ENCODE measurements around the gene ISYNA1.

DNA sequence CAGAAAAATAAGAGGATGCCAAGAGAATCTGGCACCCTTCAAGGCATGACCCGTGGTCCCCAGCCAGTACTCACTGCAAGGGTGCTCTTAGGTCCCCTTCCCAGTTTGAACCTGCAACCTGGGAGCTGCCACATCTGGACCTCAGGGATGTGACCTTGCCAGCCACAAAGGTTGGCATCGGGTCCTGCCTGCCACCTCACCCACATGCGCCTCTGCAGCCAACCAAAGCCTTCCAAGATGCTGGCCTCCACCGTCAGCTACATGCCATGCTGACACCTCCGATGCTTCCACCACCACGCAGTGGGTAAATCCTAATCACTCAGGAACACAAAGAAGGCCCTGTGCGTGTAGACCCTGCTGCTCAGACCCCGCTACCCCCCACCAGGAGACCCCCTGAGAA lies 48.8 kb upstream of the ISYNA1 start:
- TF ChIP-seq, protein P1, sequence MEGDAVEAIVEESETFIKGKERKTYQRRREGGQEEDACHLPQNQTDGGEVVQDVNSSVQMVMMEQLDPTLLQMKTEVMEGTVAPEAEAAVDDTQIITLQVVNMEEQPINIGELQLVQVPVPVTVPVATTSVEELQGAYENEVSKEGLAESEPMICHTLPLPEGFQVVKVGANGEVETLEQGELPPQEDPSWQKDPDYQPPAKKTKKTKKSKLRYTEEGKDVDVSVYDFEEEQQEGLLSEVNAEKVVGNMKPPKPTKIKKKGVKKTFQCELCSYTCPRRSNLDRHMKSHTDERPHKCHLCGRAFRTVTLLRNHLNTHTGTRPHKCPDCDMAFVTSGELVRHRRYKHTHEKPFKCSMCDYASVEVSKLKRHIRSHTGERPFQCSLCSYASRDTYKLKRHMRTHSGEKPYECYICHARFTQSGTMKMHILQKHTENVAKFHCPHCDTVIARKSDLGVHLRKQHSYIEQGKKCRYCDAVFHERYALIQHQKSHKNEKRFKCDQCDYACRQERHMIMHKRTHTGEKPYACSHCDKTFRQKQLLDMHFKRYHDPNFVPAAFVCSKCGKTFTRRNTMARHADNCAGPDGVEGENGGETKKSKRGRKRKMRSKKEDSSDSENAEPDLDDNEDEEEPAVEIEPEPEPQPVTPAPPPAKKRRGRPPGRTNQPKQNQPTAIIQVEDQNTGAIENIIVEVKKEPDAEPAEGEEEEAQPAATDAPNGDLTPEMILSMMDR (IDR thresholded peaks at IDR 0.05) = no peak
- TF ChIP-seq EZH2 (IDR thresholded peaks at IDR 0.05) (no peak), EZH2phosphoT487 (IDR thresholded peaks at IDR 0.05) (no peak)
